Measurements from ENCODE around the gene FGGY.
A peak's percentile ranks its signal among the peaks of the same experiment; 100 is the strongest.

FGGY gene

DNA sequence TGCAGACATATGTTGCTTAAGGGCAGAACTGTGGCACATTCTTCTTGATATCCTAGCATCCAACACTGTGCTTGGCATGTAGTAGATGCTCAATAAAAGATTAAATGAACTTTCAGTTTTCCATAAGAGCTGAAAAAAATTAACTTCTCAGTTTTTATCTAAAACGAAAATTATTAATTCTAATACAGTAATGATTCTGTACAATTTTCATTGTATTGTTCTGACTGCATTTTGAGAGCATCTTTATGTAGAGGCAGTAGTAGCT lies 46.6 kb downstream of the FGGY start:
- Histone ChIP-seq H3K27ac (no peak overlapping the region), H3K4me3 (ENCODE audit: low read depth, low read length) (no peak overlapping the region), H3K36me3 (no peaks in the 10 kb centered on the region), H3K9me3 (ENCODE audit: severe bottlenecking) (no peaks in the 10 kb centered on the region), H3K27me3 (ENCODE audit: insufficient read depth, low read depth, severe bottlenecking) (no peaks in the 10 kb centered on the region)
- no peak for DNase-seq
- TF ChIP-seq, protein P1, sequence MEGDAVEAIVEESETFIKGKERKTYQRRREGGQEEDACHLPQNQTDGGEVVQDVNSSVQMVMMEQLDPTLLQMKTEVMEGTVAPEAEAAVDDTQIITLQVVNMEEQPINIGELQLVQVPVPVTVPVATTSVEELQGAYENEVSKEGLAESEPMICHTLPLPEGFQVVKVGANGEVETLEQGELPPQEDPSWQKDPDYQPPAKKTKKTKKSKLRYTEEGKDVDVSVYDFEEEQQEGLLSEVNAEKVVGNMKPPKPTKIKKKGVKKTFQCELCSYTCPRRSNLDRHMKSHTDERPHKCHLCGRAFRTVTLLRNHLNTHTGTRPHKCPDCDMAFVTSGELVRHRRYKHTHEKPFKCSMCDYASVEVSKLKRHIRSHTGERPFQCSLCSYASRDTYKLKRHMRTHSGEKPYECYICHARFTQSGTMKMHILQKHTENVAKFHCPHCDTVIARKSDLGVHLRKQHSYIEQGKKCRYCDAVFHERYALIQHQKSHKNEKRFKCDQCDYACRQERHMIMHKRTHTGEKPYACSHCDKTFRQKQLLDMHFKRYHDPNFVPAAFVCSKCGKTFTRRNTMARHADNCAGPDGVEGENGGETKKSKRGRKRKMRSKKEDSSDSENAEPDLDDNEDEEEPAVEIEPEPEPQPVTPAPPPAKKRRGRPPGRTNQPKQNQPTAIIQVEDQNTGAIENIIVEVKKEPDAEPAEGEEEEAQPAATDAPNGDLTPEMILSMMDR (IDR thresholded peaks at IDR 0.05; ENCODE audit: low read depth, low read length) = no peak

DNA sequence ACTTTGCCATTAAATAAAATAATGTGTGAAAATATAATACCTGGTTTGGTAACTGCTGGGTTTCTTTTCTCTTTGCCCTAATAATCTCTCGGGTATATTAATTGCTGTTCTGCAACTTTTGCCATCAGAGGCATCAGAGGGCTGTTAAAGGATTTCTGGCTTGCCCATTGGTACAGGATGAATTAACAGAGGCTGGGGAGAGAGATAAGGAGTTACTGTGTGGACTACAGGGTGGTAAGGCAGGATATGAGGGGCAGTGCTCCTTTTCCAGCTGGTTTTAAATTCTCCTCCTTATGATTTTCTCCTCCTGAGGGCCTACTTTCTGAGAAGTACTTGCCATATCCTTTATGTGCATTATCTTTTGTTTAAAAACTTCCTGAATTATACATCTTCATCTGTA lies 48.3 kb downstream of the FGGY start:
- no peak for DNase-seq
- H3K9me3 ChIP-seq (ENCODE audit: severe bottlenecking) = no peaks in the 10 kb centered on the region
- H3K27ac ChIP-seq = no peak overlapping the region
- H3K4me3 ChIP-seq (ENCODE audit: low read depth, low read length) = no peak overlapping the region
- no peaks in the 10 kb centered on the region for H3K36me3 ChIP-seq
- TF ChIP-seq, protein P1 (IDR thresholded peaks at IDR 0.05; ENCODE audit: low read depth, low read length) = no peak
- no peaks in the 10 kb centered on the region for H3K27me3 ChIP-seq (ENCODE audit: insufficient read depth, low read depth, severe bottlenecking)

DNA sequence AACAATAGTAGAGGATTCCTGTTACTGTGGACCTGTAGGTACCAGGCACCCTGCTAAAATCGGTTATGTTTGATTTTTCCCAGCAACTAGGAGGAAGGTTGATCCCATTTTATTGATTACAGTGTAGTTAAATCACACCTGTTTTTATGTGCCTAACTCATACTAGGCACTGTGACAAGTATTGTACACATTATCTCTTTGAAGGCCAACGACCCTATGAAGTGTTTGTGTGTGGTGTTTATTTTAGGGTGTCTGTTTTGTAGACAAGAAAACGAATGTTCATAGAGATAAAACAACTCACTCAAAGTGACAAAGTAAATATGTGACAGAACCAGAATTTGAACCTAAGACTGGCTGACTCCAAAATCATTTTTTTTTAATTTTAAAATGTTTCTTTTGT lies 49.5 kb downstream of the FGGY start:
- no peak for DNase-seq
- no peak overlapping the region for H3K27ac ChIP-seq
- TF ChIP-seq, protein P1 (IDR thresholded peaks at IDR 0.05; ENCODE audit: low read depth, low read length) = no peak

DNA sequence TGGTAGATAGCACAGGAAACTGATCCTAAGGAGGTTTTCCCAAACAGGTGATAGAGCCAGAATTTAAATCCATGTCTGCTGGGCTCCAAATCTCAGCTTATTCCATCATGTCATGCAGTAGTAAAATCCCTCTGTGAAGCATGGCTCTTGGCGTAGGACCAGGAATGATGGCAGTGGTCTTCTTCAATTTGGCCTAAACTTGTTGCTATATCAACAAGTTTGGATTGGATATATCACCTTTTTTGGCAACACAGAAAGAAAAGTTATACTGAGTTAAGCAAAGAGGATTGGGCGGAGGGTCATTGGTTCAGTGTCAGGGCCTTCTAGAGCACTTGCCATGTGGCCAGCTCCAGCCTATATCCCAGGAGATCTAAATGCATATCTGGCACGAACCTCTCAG lies 52.2 kb downstream of the FGGY start:
- no peaks in the 10 kb centered on the region for H3K27me3 ChIP-seq (ENCODE audit: insufficient read depth, low read depth, severe bottlenecking)
- DNase-seq = no peak
- no peaks in the 10 kb centered on the region for H3K36me3 ChIP-seq
- H3K4me3 ChIP-seq (ENCODE audit: low read depth, low read length) = no peak overlapping the region
- TF ChIP-seq, protein P1 (IDR thresholded peaks at IDR 0.05; ENCODE audit: low read depth, low read length) = no peak
- H3K9me3 ChIP-seq (ENCODE audit: severe bottlenecking) = no peaks in the 10 kb centered on the region
- H3K27ac ChIP-seq = no peak overlapping the region

More for the DNA sequence above, 49.5 kb downstream of the FGGY start:
- Histone ChIP-seq H3K9me3 (ENCODE audit: severe bottlenecking) (no peaks in the 10 kb centered on the region), H3K27me3 (ENCODE audit: insufficient read depth, low read depth, severe bottlenecking) (no peaks in the 10 kb centered on the region), H3K4me3 (ENCODE audit: low read depth, low read length) (no peak overlapping the region), H3K36me3 (no peaks in the 10 kb centered on the region)

DNA sequence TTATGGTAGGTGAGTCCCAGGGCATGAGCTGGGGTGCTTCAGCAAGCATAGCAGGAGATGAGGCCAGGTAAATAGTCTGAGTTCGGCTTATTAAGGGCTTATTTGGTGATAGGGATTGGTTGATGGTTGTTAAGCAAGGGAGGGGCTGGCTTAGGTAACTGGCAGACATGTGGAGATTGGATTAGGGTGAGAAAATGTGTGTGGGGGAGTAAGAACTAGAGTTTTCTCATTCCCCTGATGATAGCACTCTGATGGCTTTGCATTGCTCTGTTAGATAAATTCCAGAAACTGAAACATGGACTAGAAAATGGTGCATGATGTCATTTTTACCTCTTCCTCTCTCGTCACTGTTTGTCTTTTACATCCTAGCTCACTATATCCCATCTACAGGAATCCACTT lies 53.6 kb downstream of the FGGY start:
- Histone ChIP-seq H3K36me3 (no peaks in the 10 kb centered on the region), H3K27me3 (ENCODE audit: insufficient read depth, low read depth, severe bottlenecking) (no peaks in the 10 kb centered on the region), H3K27ac (no peak overlapping the region), H3K4me3 (ENCODE audit: low read depth, low read length) (no peak overlapping the region), H3K9me3 (ENCODE audit: severe bottlenecking) (no peaks in the 10 kb centered on the region)
- TF ChIP-seq, protein P1 (IDR thresholded peaks at IDR 0.05; ENCODE audit: low read depth, low read length) = no peak
- peak; percentile 44 for DNase-seq

DNA sequence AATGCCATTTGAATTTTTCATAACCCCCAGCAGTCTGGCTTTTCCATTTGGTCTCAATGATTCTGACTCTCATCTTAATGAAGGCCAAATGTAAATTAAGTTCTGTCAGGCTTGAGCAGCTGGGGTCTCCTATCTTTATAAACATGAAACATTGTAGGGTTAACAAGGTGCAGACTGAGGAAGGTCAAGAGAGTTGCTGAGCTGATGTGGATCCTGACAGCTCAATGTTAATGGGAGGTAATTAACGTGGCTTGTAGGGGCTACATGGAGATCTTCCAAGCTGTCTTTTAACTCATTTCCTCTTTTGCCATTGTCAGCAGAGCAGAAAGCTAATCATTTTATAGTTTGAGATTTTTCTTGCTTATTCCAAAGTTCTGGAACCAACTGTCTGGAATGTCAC lies 55.2 kb downstream of the FGGY start:
- Histone ChIP-seq H3K4me3 (ENCODE audit: low read depth, low read length) (no peak overlapping the region), H3K9me3 (ENCODE audit: severe bottlenecking) (no peaks in the 10 kb centered on the region), H3K27me3 (ENCODE audit: insufficient read depth, low read depth, severe bottlenecking) (no peaks in the 10 kb centered on the region), H3K36me3 (no peaks in the 10 kb centered on the region), H3K27ac (no peak overlapping the region)
- DNase-seq = no peak
- TF ChIP-seq, protein P1 (IDR thresholded peaks at IDR 0.05; ENCODE audit: low read depth, low read length) = no peak
